ENCODE results near the gene SLC16A10.
"Not testable (repeated sequence)": the region's sequence is repeated elsewhere in the genome, so short reads cannot be mapped to it uniquely, and the experiment has no call there.

Gene SLC16A10, protein sequence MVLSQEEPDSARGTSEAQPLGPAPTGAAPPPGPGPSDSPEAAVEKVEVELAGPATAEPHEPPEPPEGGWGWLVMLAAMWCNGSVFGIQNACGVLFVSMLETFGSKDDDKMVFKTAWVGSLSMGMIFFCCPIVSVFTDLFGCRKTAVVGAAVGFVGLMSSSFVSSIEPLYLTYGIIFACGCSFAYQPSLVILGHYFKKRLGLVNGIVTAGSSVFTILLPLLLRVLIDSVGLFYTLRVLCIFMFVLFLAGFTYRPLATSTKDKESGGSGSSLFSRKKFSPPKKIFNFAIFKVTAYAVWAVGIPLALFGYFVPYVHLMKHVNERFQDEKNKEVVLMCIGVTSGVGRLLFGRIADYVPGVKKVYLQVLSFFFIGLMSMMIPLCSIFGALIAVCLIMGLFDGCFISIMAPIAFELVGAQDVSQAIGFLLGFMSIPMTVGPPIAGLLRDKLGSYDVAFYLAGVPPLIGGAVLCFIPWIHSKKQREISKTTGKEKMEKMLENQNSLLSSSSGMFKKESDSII

DNA sequence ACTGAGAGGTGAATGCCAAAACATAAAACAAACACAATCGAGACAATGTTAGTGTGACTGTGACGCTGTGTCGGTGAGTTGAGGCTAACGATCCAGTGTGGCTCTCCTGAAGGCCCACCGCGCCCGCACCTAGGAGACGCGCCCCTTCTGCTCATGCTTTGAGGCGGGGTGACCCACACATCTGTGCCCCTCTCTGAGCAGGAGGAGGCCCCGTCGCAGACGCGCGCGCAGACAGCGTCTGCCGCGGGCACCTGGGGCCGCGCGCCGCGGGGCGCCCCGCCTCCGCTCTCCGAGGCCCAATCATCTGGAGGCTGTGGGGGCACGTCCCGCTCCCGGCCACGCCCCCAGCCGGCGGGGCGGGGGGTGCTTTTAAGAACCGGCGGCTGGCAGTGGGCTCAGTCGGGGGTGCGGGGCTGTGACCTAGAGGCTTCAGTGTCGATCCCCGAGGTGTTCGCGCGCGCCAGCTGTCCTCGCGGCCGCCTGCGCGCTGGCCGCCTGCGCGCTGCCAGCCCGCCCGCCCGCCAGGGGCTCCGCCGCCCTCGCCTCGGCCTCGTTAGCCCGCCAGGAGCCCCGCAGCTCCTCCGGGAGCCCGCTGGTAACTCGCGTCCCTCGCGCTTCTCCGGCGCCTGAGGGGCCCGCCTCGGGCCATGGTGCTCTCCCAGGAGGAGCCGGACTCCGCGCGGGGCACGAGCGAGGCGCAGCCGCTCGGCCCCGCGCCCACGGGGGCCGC, at the start of gene SLC16A10:
Gene SLC16A10 (plus strand): TSS at position 398 of the 730 bp plus-strand sequence. CDS start 250 bp downstream, at position 648.
- peak; percentile 71 for DNase-seq

DNA sequence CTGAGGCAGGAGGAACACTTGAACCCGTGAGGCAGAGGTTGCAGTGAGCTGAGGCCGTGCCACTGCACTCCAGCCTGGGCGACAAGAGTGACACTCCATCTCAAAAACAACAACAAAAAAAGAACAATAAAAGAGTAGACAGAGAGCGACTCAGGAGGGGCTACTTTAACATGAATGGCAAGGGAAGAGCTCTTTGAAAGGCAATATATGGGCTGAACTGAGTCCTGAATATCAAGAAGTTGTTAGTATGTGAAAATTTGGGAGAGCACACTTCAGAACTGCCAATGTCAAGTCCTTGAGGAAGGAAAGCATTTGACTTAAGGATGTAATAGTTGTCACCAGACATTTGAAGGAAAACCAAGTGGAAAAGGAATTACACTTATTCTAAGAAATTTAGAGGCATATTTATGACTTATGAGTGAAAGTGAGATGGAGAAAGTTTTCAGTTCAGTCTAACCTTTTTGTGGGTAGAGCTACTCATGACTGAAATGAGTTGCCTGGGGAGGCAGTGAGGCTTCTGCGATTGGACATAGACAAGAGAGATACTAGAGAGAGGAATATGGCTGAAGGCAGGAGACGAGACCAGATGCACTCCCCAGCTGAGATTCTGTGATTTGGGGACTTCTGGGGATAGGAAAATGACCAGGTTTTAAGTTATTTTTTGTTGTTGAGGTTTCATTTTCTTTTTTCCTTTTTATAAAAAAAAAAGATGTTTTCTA, 48.6 kb upstream of the SLC16A10 start:
- no peak for DNase-seq

DNA sequence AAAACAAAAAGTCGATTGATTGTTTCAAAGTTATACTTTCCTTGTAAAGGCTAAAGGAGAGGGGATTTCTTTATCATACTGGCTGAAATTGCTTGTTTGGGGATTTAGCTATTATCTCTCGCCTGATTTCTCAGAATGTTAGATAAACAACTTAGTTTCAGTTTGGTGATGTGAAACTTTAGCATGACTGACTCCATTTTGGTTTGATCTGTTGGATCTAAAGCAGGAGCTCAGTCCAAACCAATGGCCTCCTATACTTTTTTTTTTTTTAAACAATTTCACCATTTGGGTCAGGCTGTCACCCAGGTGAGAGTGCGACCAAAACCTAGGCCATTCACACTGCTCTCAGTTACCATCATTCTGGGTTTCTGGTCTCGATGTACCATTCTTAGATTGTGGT, 45.4 kb upstream of the SLC16A10 start:
- DNase-seq, result no peak

DNA sequence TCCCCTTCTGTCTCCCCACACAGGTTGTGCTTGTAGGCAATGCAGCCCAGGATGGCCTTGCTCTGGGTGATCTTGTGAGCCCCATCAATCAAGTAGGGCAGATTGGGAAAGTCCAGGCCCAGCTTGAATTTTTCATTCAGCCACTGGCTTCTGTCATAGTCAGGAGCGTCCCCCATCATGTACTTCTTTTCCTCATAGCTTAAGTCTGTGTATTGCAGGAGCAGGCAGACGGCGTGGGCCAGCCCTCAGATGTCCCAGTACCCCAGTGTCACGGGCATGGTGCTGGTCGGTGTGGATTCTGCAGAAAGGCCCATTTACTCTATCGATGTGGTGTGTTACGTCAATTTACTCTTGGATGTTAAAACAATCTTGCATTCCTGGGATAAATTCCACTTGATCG, 40.1 kb upstream of the SLC16A10 start:
- no peak for DNase-seq

DNA sequence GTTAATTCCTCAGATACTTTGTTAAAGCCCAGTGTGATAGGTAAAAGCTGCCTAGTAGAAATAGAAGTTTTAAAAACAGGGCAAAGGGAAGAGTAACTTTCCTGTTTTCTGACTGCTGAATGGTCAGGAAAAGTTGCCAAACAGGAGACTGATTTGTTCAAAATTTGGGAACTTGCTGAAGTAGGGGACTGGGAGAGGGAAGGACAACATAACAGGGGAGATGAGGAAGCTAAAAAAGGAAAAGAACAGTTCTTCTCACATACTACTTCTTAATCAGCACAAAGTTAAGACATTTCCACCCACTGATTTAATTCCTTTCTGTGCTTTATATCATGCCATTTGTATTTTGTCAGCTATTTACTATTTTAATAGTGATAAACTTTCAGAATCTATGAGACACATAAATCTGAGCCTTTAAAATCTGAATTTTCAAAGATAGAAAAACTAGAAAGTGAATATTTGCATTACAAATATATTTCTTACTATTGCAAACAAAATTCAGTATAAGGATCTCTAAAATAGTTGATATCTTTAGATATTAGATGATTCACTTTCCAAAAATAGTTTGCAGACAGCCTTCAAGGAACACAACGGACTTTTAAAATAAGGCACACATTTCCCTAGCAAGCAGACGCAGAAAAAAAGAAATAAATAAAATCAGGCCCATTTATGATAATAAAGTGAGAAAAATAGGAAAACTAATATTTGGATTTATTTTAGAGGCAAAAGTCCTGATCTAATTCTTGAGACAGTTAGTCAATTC, 36.9 kb upstream of the SLC16A10 start:
- no peak for DNase-seq

DNA sequence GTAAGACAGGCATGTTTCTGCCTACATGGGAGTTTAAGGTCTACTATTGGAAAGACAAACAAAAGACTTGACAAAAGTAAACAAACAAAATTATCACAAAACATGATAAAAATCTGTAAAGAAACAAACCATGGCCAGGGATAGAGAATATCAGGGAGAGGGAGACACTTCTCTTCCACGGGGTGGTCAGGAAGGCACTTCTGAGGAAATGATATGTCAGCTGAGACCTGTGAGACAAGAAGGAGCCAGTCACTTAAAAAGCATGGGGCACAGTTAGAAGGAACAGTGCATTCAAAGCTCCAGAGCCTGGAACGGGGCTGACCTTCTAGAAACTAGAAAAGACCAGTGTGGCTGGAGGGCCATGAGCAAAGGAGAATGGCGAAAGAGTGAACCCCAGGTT, 35.1 kb upstream of the SLC16A10 start:
- DNase-seq, result no peak

DNA sequence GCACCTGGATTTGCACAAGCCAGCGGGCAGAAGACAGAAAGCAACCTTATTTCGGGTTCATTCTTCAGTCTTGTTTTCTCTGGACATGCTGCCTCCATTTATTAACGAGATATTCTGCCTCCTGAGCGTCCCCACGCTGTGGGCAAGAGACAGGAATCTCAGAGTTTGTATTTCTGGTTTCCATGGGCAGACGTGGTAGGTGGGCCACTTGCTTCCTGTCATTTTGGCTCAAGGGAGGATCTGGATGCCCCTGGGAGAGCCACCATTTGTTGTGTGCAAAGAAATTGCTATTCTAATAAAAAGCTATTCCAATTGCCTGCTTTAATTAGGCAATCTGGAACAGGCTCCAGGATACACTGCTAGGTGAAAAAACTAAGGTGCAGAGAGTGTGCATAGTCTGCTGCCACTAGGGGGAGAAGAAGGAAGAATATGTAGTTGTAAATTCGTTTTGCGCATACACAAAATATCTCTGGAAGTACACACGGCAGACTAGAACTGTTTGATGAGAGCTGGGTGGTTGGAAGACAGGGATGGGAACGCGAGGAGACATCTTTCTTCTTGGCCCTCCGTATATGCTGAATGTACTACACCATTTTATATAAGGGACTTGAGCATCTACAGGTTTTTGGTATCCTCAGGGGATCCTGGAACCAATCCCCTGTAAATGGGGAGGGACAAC, 30.1 kb upstream of the SLC16A10 start:
- no peak for DNase-seq

DNA sequence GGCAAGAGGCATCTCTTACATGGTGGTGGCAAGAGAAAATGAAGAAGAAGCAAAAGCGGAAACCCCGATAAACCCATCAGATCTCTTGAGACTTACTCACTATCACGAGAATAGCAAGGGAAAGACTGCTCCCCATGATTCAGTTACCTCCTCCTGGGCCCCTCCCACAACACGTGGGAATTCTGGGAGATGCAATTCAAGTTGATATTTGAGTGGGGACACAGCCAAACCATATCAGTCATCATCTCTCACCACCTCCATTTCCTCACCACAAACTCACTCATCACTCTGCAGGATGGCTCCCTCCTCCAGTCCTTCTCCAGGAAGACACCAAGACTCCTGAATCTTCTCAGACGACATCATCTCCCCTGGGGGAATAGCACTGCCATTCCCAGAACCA, 25.8 kb upstream of the SLC16A10 start:
- no peak for DNase-seq

DNA sequence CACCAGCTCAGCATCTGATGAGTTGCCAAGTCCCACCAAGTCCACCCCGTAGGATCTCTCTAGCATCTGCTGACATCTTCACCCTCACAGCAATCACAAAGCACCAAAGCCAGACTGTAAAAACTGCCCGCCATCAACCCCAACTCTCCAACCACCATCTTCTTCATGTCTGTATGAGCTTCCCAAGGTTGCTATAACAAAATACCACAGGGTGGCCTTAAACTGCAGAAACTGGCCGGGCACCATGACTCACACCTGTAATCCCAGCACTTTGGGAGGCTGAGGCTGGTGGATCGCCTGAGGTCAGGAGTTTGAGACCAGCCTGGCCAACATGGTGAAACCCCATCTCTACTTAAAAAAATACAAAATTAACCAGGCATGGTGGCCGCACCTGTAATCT, 25.3 kb upstream of the SLC16A10 start:
- DNase-seq, result not testable (repeated sequence)

DNA sequence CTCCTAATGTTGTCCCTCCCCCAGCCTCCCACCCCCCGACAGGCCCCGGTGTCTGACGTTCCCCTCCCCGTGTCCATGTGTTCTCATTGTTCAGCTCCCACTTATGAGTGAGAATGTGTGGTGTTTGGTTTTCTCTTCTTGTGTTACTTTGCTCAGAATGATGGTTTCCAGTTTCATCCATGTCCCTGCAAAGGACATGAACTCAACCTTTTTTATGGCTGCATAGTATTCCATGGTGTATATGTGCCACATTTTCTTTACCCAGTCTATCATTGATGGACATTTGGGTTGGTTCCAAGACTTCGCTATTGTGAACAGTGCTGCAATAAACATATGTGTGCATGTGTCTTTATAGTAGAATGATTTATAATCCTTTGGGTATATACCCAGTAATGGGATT, 24.4 kb upstream of the SLC16A10 start:
- not testable (repeated sequence) for DNase-seq

DNA sequence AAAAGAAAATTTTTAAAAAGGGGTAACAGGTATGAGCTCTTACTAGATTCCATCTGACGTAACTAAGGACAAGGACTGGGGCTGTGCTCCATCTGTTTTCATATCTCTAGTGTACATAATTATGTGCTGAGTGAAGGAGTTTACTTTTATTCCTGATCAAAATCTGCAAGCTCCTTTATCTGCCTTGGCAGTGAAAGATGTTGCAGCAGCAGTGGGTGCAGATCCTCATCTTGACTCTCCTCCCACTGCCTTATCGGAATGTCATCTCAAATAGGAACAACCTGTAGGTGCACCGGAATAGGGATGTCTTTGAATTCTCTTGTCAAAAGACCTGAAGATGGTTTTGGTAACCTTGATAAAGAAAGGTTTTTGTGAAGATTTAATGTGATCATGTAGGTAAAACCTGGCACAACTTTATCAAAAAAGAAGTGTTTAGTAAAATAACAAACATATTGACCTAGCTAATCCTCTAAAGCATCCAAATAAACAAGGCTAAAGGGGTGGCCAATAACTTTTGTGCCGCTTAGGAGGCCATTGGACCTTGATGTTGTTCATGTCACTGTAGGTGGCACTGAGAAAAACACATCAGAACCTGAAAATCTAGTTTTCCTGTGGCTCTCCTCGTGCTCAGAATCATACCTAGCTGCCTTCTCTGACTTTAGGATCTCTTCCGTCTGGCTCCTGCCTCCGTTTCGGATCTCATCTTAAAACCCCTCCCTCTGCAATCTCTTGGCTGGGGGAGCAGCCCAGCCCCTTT, 19.0 kb upstream of the SLC16A10 start:
- DNase-seq, result no peak

DNA sequence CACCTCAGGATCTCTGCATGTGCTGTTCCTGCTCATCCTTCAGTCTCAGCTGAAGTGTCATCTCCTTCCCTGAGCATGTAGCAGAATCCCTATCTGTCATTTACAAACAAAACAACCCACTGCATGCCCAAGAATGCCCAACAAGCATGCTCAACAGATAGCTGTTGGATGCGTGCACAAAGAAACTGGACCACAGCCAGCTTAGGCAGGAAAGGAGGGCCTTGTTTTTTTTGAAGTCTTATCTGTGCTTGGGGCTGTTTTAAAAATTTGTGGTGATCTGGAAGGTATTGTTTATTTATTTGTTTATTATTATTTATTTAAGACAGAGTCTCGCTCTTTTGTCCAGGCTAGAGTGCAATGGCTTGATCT, 18.5 kb upstream of the SLC16A10 start:
- DNase-seq, result no peak

DNA sequence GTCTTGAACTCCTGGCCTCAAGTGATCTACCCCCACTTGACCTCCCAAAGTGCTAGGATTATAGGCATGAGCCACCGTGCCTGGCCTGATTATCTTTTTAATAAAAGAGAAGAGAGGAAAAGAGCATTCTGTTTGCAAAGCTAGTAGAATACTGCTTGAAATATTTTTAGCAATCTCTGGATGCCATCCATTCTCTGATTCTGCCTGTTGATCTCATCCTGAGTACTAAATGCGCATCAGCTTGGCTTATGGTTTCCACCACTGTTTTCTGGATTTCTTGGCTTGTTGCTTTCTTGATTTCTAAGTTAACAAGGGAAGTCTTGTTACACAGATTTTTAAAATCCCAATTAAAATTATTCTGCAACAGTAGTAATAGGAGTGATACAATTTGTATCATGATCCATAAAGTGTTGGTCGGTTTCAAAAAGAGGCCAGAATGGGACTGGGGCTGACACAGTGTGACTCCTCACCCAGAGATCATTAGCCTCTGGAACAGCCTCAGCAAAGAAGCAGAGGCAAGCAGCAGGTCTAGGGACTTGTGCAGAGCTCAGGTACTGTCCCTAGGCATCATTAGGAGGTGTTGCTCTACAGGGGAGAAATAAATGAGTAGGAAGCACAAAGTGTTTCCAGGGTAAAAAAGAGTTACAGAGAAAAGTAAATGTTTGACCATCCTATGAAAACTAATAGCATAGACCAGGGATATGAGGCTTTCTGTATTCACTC, 17.8 kb upstream of the SLC16A10 start:
- no peak for DNase-seq

DNA sequence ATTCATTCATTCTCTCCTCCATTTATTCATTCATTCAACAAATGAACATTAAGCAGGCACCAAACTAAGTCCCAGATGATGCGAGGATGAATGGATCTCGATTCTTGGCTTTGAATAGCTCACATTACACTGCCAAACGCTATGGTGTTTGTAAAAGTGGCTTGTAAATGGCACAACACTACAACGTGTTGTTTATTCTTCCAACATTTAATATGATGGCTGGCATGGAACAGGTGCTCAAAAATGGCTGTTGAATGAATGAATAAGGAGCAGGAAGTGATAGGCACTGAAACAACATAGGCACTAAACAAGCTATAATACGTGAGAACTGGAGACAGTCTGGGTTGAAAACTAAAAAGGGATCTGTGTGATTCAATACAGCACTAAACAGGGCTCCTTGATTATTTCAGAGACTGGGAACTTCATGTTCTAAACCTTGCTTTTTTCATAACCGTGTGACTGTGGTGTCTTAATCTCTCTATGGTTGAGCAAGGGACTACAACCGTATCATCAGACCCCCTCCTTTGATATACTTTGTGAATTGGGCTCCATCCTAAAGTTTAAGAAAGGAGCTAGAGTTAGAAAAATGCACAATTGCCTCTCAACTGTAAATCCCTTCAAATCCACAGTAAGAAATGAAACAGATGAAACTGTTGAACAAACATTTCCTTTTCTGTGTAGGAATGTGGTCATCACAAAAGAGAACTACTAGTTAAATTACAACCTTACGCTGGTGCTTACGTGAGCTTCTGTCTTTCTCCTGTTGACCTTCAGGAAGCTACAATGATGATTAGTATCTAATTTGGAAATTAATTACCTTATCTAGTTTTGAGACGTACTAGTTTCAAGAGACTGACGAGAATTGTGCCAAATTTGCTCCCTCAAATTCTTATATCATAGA, 16.9 kb upstream of the SLC16A10 start:
- peak; percentile 31 for DNase-seq

DNA sequence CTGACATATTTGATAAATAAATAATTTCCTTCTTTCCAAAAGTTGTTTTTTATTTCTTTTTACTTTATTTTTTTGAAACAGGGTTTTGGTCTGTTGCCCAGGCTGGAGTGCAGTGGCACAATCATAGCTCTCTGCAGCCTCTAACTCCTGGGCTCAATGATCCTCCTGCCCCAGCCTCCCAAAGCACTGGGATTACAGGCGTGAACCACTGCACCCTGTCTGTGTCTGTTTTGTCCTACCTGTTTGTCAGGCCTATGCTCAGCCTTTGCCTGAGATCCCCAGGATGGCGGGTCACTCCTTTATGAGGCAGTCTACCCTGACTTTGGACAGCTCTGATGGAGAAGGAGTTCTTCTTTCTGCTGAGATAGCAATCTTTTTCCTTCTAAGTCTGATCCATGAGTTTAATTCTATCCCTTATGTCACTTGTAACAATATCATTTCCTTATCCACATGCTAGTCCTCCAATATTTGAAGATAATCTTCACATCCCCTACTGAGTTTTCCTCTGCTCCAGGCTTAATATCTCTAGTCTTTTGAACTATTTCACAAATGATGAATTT, 14.4 kb upstream of the SLC16A10 start:
- DNase-seq, result no peak

DNA sequence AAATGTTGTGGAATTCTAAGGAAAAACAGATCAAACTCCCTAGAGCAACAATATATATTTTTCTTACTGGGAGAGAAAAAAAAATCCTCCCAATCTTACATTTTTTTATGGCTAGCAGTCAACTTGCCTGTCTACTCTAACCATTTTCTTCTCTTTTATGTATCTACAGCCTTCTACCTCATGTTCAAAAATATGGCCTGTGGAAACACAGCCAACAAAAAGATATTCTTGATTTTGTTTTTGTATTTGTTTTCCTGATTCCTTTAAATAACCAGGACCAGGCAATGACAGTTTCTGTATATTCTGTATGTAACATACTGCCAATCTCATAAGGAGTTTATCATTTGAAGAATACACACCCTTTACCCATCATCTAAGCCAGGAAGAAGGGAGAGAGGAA, 13.0 kb upstream of the SLC16A10 start:
- no peak for DNase-seq

DNA sequence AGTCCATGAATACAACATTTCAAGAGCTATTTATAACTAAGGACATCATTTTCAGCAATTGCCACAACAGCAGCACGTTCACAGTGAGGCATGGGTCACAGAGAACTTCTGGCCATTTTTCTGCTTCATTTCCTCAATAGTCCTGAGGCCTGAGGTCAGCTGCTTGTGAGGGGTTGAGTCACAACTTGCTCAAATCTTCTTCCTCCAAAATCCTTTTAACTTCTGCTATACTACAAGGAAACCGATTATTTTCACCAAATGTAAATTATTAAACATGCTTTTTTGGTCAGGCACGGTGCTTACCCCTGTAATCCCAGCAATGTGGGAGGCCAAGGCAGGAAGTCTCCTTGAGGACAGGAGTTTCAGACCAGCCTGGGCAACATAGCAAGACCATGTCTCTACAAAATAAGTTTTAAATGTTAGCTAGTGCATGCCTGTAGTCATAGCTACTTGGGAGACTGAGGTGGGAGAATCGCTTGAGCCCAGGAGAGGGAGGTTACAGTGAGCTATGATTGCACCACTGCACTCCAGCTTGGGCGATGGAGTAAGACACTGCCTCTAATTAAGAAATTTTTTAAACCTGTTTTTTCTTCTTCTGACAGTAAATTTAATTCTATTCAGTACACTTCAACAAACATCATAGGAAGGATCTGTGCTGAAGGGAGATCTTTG, 11.1 kb upstream of the SLC16A10 start:
- no peak for DNase-seq

DNA sequence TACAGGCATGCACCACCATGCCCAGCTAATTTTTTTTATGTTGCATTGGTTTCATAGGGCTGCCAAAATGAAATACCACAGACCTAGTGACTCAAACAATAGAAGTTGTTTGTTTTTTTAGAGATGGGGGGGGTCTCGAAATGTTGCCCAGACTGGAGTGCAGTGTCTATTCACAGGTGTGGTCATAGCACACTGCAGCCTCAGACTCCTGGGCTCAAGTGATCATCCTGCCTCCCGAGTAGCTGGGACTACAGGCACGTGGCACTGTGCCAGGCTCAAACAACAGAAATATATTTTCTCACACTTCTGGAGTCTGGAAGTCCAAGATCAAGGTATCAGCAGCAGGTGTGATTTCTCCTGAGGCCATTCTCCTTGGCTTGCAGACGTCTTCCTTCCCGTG, 6.6 kb upstream of the SLC16A10 start:
- DNase-seq, result no peak

DNA sequence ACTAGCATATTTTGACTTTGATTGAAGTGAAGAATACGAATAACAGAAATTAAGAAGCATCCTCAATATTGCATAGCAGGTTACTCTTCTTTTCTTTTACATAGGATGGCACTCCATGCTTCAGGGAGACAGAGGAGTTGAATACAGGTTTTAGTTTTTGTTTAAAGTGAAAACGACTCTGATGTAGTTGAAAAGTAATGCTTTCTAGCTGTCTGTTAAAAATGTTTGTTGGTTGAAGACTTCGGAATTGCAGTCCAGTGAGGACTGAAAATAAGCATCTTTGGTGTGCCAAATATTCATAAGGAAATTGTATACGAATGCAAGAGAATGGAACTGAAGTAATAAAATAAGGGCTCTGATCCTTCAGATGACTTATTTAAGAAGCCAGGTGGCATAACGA, 618 bp upstream of the SLC16A10 start:
- DNase-seq, result no peak

Data from NCI-H1092 (cell line).